ENCODE data around the gene CDH12. TPM values are rescaled to one million over a fixed set of nuclear protein-coding genes. Genes with fewer than 3 reads are reported as not detected.

The CDH12 gene
- total RNA-seq, 4 donors from 2014 or later: not detected

GRCh38 chr5:22734907-22735306 lies 118.2 kb downstream of the CDH12 start:
- TF ChIP-seq POLR2A (IDR thresholded peaks at IDR 0.05) (no peak), CTCF (IDR thresholded peaks at IDR 0.05 in 4 of 5, conservative IDR thresholded peaks at IDR 0.05 in 1 of 5) (no peak)
- intact Hi-C loops (cut with DNase I; ENCODE audit: low total_unique reads) (no loop called here), in situ Hi-C loops (cut with MboI; ENCODE audit: low sequenced_read_pairs in 4 of 4) (no loop called here)
- H3K4me1 ChIP-seq: no peaks in the 10 kb centered on the region
- DNase-seq (no peak), ATAC-seq (no peak)
- H3K36me3 ChIP-seq: no peaks in the 10 kb centered on the region
- no peaks in the 10 kb centered on the region for H3K9me3 ChIP-seq
- no peaks in the 10 kb centered on the region for H3K27me3 ChIP-seq
- no peak overlapping the region for H3K27ac ChIP-seq
- no peak overlapping the region for H3K4me3 ChIP-seq

GRCh38 chr5:22728610-22729009 lies 124.5 kb downstream of the CDH12 start:
- in situ Hi-C loops (cut with MboI; ENCODE audit: low sequenced_read_pairs in 4 of 4) (no loop called here), intact Hi-C loops (cut with DNase I; ENCODE audit: low total_unique reads) (no loop called here)
- no peaks in the 10 kb centered on the region for H3K4me1 ChIP-seq
- DNase-seq (no peak), ATAC-seq (no peak)
- no peaks in the 10 kb centered on the region for H3K36me3 ChIP-seq
- no peaks in the 10 kb centered on the region for H3K27me3 ChIP-seq
- H3K27ac ChIP-seq: no peak overlapping the region
- TF ChIP-seq CTCF (IDR thresholded peaks at IDR 0.05 in 4 of 5, conservative IDR thresholded peaks at IDR 0.05 in 1 of 5): no peak
- no peak for TF ChIP-seq POLR2A (IDR thresholded peaks at IDR 0.05)
- no peak overlapping the region for H3K4me3 ChIP-seq
- peaks cover 0 to 5% (median 0%) of the 10 kb centered on the region in 3 donors for H3K9me3 ChIP-seq

- ATAC-seq (no peak), DNase-seq (no peak)
- H3K27ac ChIP-seq: no peak overlapping the region
- no peaks in the 10 kb centered on the region for H3K36me3 ChIP-seq
- TF ChIP-seq POLR2A (IDR thresholded peaks at IDR 0.05): no peak
- TF ChIP-seq CTCF (IDR thresholded peaks at IDR 0.05 in 4 of 5, conservative IDR thresholded peaks at IDR 0.05 in 1 of 5): no peak
- H3K27me3 ChIP-seq: no peaks in the 10 kb centered on the region
- in situ Hi-C loops (cut with MboI; ENCODE audit: low sequenced_read_pairs in 4 of 4) (no loop called here), intact Hi-C loops (cut with DNase I; ENCODE audit: low total_unique reads) (no loop called here)
- peaks cover 0 to 5% (median 0%) of the 10 kb centered on the region in 3 donors for H3K9me3 ChIP-seq
- no peak overlapping the region for H3K4me3 ChIP-seq
- no peaks in the 10 kb centered on the region for H3K4me1 ChIP-seq
Measured at GRCh38 chr5:22722491-22722890, 130.7 kb downstream of the CDH12 start.

- intact Hi-C loops (cut with DNase I; ENCODE audit: low total_unique reads): no loop called here
- H3K27ac ChIP-seq: no peak overlapping the region
- H3K27me3 ChIP-seq: no peaks in the 10 kb centered on the region
- no peak overlapping the region for H3K4me3 ChIP-seq
- no peak for TF ChIP-seq POLR2A (IDR thresholded peaks at IDR 0.05)
- no peaks in the 10 kb centered on the region for H3K36me3 ChIP-seq
- DNase-seq (no peak), ATAC-seq (no peak)
- H3K9me3 ChIP-seq: peaks cover 0 to 5% (median 0%) of the 10 kb centered on the region in 3 donors
- in situ Hi-C loops (cut with MboI; ENCODE audit: low sequenced_read_pairs in 4 of 4): no loop called here
- H3K4me1 ChIP-seq: no peaks in the 10 kb centered on the region
Measured at GRCh38 chr5:22722056-22722455, 131.1 kb downstream of the CDH12 start.

- no peaks in the 10 kb centered on the region for H3K36me3 ChIP-seq
- no peak for TF ChIP-seq POLR2A (IDR thresholded peaks at IDR 0.05)
- no peak for TF ChIP-seq CTCF (IDR thresholded peaks at IDR 0.05 in 4 of 5, conservative IDR thresholded peaks at IDR 0.05 in 1 of 5)
- H3K27me3 ChIP-seq: no peaks in the 10 kb centered on the region
- H3K4me1 ChIP-seq: no peaks in the 10 kb centered on the region
- in situ Hi-C loops (cut with MboI; ENCODE audit: low sequenced_read_pairs in 4 of 4): no loop called here
- no peaks in the 10 kb centered on the region for H3K9me3 ChIP-seq
- H3K27ac ChIP-seq: no peak overlapping the region
- ATAC-seq: no peak
- no peak overlapping the region for H3K4me3 ChIP-seq
- no peak for DNase-seq
- intact Hi-C loops (cut with DNase I; ENCODE audit: low total_unique reads): no loop called here
Measured at GRCh38 chr5:22719842-22720241, 133.3 kb downstream of the CDH12 start.

All from gastrocnemius medialis (tissue), 4 donors.